Body of pancreas (tissue), 4 donors: ENCODE data around the gene ARF6. TPM values are rescaled to one million over a fixed set of nuclear protein-coding genes. Genes with fewer than 3 reads are reported as not detected.

Experiments used
- ATAC-seq: fragments of 150-250 bp; one replicate; pipeline ENCODE4 v1.9.1; 2016
- DNase-seq, 4 donors: peaks; one replicate each; pipeline ENCODE4 v3.0.0-alpha.2; 2019
- H3K27ac ChIP-seq, 4 donors: fragments of 200-600 bp; sonication (generic); 1 replicate in 3 of 4; 2 replicates in 1 of 4; pipeline versions ENCODE4 v1.5.1 to v1.6.1; 2016 to 2019; ENCODE audit warnings: mild to moderate bottlenecking in 1 of 4, mixed read lengths in 1 of 4, moderate library complexity in 1 of 4
- H3K27me3 ChIP-seq, 2 donors: fragments of 200-600 bp; sonication (generic); one replicate each; pipeline ENCODE4 v1.6.0; 2016; ENCODE audit warnings: mild to moderate bottlenecking in 1 of 2
- H3K36me3 ChIP-seq, 2 donors: fragments of 200-600 bp; sonication (generic); replicated peaks in 1 of 2; 2 replicates each; pipeline ENCODE4 v1.5.1; 2016; ENCODE audit warnings: low read depth in 2 of 2; ENCODE audit not compliant: insufficient read depth in 1 of 2
- H3K4me1 ChIP-seq: fragments of 200-600 bp; sonication (generic); one replicate; pipeline ENCODE4 v1.6.0; 2016
- H3K4me3 ChIP-seq, 2 donors: fragments of 200-600 bp; sonication (generic); 1 replicate in 1 of 2; 2 replicates in 1 of 2; pipeline ENCODE4 v1.5.1; 2016 to 2019
- H3K9me3 ChIP-seq, 3 donors: fragments of 200-600 bp; sonication (generic); 1 replicate in 2 of 3; 2 replicates in 1 of 3; pipeline ENCODE4 v1.5.1; 2016
- POLR2A ChIP-seq, 3 donors: fragments of 450-650 bp; IDR thresholded peaks; one replicate each; pipeline ENCODE4 v1.6.1; 2016; ENCODE audit warnings: antibody characterized with exemption in 3 of 3, mild to moderate bottlenecking in 2 of 3
- WGBS, 2 donors: methylation state at CpG; one replicate each; pipeline ENCODE4 v1.1.5; 2017; 5-methylcytosine and 5-hydroxymethylcytosine counted together
- intact Hi-C: fragments of 100-400 bp; cut with DNase I; formaldehyde crosslinking; loops from one replicate; pipeline ENCODE4 v1.15.1; 2023
- total RNA-seq, 2 donors: library from RNA; depleted of rRNA; stranded (reverse); fragments of >200 nt; gene quantifications; one replicate each; pipeline ENCODE4 v1.1.0, GENCODE V29; 2016
- TF ChIP-seq, protein P1 (sequence below), 7 experiments: fragments of 450-650 bp in 4 of 7; fragments of 200-600 bp in 3 of 7; sonication (generic) in 3 of 7; IDR thresholded peaks; one replicate each; pipeline ENCODE4 v1.5.1; 2016 to 2019; ENCODE audit warnings: antibody characterized with exemption in 7 of 7

ARF6 gene
- total RNA-seq, 2 donors from 2014 or later = 18.5 to 27.8 TPM

DNA sequence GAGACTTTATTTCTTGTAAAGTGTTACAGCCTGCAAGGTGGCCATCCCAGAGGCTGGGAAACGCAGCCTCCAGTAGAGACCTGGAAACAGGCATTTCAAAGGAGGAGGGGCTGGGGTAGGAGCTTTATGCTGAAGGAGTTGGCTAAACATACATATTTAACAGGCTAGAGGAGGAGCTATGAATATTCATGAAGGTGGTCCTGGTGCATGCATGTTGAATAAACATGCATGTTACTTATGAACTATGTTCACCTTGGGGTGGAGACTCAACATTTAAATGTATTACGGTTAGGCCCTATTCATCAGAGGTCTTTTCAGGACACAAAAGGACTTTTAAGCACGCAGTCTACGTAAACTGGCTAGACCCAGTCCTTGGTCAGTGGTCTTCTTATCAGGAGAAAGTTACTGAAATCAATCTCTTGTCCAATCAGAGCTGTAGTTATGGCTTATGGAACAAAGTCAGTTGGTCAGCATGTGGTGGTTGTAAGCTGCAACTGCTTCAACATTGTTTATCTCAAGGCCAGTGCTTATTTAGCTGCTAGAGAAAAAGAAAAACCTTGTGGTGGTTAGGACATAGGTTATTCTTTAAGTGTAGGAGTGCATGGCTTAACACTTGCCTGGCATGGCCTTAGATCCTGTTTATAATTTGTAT is 11.4 kb upstream of the ARF6 start:
- no peaks in the 10 kb centered on the region for H3K27me3 ChIP-seq
- no peaks in the 10 kb centered on the region for H3K9me3 ChIP-seq
- no peak overlapping the region for H3K4me3 ChIP-seq
- intact Hi-C loops = no loop called here
- 69 to 72% methylated on average over 4 of the region's 4 CpGs for WGBS, 2 donors
- no peak overlapping the region for H3K27ac ChIP-seq
- DNase-seq (no peak), ATAC-seq (no peak)
- H3K4me1 ChIP-seq = no peaks in the 10 kb centered on the region
- H3K36me3 ChIP-seq = no peaks in the 10 kb centered on the region
- TF ChIP-seq POLR2A (IDR thresholded peaks at IDR 0.05) = no peak
- TF ChIP-seq, protein P1, sequence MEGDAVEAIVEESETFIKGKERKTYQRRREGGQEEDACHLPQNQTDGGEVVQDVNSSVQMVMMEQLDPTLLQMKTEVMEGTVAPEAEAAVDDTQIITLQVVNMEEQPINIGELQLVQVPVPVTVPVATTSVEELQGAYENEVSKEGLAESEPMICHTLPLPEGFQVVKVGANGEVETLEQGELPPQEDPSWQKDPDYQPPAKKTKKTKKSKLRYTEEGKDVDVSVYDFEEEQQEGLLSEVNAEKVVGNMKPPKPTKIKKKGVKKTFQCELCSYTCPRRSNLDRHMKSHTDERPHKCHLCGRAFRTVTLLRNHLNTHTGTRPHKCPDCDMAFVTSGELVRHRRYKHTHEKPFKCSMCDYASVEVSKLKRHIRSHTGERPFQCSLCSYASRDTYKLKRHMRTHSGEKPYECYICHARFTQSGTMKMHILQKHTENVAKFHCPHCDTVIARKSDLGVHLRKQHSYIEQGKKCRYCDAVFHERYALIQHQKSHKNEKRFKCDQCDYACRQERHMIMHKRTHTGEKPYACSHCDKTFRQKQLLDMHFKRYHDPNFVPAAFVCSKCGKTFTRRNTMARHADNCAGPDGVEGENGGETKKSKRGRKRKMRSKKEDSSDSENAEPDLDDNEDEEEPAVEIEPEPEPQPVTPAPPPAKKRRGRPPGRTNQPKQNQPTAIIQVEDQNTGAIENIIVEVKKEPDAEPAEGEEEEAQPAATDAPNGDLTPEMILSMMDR (IDR thresholded peaks at IDR 0.05) = no peak

DNA sequence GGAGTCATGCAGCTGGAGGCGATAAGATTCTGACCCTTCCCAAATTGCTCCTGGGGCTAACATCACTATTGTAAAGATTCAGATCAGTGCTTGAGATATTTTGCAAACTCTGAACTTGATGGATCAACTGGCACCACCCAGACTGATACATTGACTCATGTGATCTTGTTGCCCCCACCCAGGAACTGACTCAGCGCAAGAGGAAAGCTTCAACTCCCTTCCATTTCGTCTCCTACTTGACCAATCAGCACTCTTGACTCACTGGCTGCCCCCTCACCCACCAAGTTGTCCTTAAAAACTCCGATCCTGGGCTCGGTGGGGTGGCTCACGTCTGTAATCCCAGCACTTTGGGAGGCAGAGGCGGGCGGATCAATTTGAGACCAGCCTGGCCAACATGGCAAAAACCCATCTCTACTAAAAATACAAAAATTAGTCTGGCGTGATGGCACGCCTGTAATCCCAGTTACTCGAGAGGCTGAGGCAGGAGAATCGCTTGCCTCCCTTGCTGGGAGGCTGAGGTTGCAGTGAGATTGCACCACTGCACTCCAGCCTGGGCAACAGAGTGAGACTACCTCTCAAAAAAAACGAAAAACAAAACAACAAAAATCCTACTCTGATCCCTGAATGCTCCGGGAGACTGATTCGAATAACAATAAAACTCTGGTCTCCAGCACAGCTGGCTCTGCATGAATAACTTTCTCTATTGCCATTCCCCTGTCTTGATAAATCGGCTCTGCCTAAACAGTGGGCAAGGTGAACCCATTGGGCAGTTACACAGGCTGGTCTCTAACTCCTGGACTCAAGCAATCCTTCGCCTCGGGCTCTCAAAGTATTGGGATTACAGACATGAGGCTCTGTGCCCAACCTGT is 9.8 kb upstream of the ARF6 start:
- ATAC-seq = no peak

GRCh38 chr14:49886523-49886922 is 6.4 kb upstream of the ARF6 start:
- H3K4me3 ChIP-seq = no peak overlapping the region
- H3K9me3 ChIP-seq = no peaks in the 10 kb centered on the region
- intact Hi-C loops = no loop called here
- H3K27ac ChIP-seq = no peak overlapping the region
- ATAC-seq (no peak), DNase-seq (no peak)
- 87 to 92% methylated on average over 12 of the region's 12 CpGs for WGBS, 2 donors
- TF ChIP-seq, protein P1 (IDR thresholded peaks at IDR 0.05) = no peak
- TF ChIP-seq POLR2A (IDR thresholded peaks at IDR 0.05) = no peak
- no peaks in the 10 kb centered on the region for H3K36me3 ChIP-seq
- no peaks in the 10 kb centered on the region for H3K27me3 ChIP-seq
- peaks cover under 1% of the 10 kb centered on the region for H3K4me1 ChIP-seq

More for the DNA sequence above, 9.8 kb upstream of the ARF6 start:
- Histone ChIP-seq H3K4me1 (no peaks in the 10 kb centered on the region), H3K27ac (no peak overlapping the region), H3K4me3 (no peak overlapping the region), H3K9me3 (no peaks in the 10 kb centered on the region), H3K27me3 (no peaks in the 10 kb centered on the region), H3K36me3 (no peaks in the 10 kb centered on the region)
- 86 to 88% methylated on average over 18 of the region's 18 CpGs for WGBS, 2 donors
- TF ChIP-seq, protein P1 (IDR thresholded peaks at IDR 0.05) = no peak
- no peak for TF ChIP-seq POLR2A (IDR thresholded peaks at IDR 0.05)
- DNase-seq = no peak
- intact Hi-C loops = no loop called here

DNA sequence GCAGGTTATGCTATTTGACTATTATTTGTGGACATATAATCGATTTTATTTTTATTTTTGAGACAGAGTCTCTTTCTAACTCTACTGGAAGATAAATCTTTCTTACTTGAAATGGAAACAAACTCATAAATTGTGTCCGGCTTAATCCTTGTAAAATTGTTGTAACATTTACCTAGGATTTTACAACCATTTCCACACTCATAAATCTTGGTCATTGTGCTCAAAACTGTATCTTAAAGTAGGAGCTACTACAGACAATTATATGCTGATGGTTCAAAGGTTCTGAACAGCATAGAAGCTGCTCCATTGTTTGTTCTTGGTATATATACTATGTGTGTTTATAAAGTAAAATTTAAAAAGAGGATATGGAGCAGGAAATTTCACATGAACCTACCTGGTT is 4.6 kb upstream of the ARF6 start:
- DNase-seq (no peak), ATAC-seq (no peak)
- H3K4me3 ChIP-seq = no peak overlapping the region
- no peaks in the 10 kb centered on the region for H3K27me3 ChIP-seq
- H3K4me1 ChIP-seq = peaks cover 8% of the 10 kb centered on the region
- TF ChIP-seq POLR2A (IDR thresholded peaks at IDR 0.05) = no peak
- TF ChIP-seq, protein P1 (IDR thresholded peaks at IDR 0.05) = no peak
- WGBS, 2 donors = 61 to 64% methylated on average over 2 of the region's 2 CpGs
- no peak overlapping the region for H3K27ac ChIP-seq
- no peaks in the 10 kb centered on the region for H3K9me3 ChIP-seq
- intact Hi-C loops = no loop called here
- no peaks in the 10 kb centered on the region for H3K36me3 ChIP-seq
